ENCODE measurements around the gene RNF111. TPM values are rescaled to one million over a fixed set of nuclear protein-coding genes. Genes with fewer than 3 reads are reported as not detected.

RNF111 gene
- 21.4 and 27.4 TPM in 2 replicates for total RNA-seq

GRCh38 chr15:58987491-58988005, at the start of gene RNF111:
TSS of gene RNF111 (plus strand) at chr15:58987663. CDS start at chr15:59030823, 43,160 bp downstream.
- peak; percentile 97 for DNase-seq (ENCODE audit: insufficient read length, low spot score, missing footprints)
- Histone ChIP-seq H3K4me3 (ENCODE audit: insufficient read depth, low read length) (peak within 1 kb of the TSS; percentile 100), H2AFZ (ENCODE audit: low read length) (peak within 1 kb of the TSS; percentile 100), H3K27me3 (ENCODE audit: insufficient read depth, low read length) (peaks cover 5% of the 10 kb centered on the region), H4K20me1 (ENCODE audit: insufficient read depth, low read length) (peaks cover 30% of the 10 kb centered on the region), H3K79me2 (ENCODE audit: insufficient read depth, low read length) (peaks cover 51% of the 10 kb centered on the region), H3K36me3 (ENCODE audit: insufficient read depth, low read length) (peaks cover 18% of the 10 kb centered on the region), H3K9me3 (ENCODE audit: low read depth, low read length) (no peaks in the 10 kb centered on the region), H3K4me1 (ENCODE audit: insufficient read depth, low read length) (peaks cover 11% of the 10 kb centered on the region), H3K4me2 (ENCODE audit: insufficient read depth, low read length) (peak within 1 kb of the TSS; percentile 91), H3K27ac (ENCODE audit: low read depth, low read length) (peak within 1 kb of the TSS; percentile 75)
- TF ChIP-seq CTCF (IDR thresholded peaks at IDR 0.05; ENCODE audit: extremely low read depth, low read depth, low read length): no peak

GRCh38 chr15:58947179-58947578, 40.3 kb upstream of the RNF111 start:
- H3K4me1 ChIP-seq (ENCODE audit: insufficient read depth, low read length): peaks cover 11% of the 10 kb centered on the region
- TF ChIP-seq CTCF (IDR thresholded peaks at IDR 0.05; ENCODE audit: extremely low read depth, low read depth, low read length): no peak
- no peak overlapping the region for H2AFZ ChIP-seq (ENCODE audit: low read length)
- no peaks in the 10 kb centered on the region for H3K9me3 ChIP-seq (ENCODE audit: low read depth, low read length)
- DNase-seq (ENCODE audit: insufficient read length, low spot score, missing footprints): no peak
- no peak overlapping the region for H3K4me3 ChIP-seq (ENCODE audit: insufficient read depth, low read length)
- no peaks in the 10 kb centered on the region for H4K20me1 ChIP-seq (ENCODE audit: insufficient read depth, low read length)
- no peaks in the 10 kb centered on the region for H3K79me2 ChIP-seq (ENCODE audit: insufficient read depth, low read length)
- no peak overlapping the region for H3K27ac ChIP-seq (ENCODE audit: low read depth, low read length)
- no peaks in the 10 kb centered on the region for H3K27me3 ChIP-seq (ENCODE audit: insufficient read depth, low read length)
- H3K4me2 ChIP-seq (ENCODE audit: insufficient read depth, low read length): no peak overlapping the region
- no peaks in the 10 kb centered on the region for H3K36me3 ChIP-seq (ENCODE audit: insufficient read depth, low read length)

GRCh38 chr15:58951388-58952007, 36.0 kb upstream of the RNF111 start:
- Histone ChIP-seq H3K27me3 (ENCODE audit: insufficient read depth, low read length) (no peaks in the 10 kb centered on the region), H4K20me1 (ENCODE audit: insufficient read depth, low read length) (no peaks in the 10 kb centered on the region), H3K9me3 (ENCODE audit: low read depth, low read length) (no peaks in the 10 kb centered on the region), H2AFZ (ENCODE audit: low read length) (no peak overlapping the region), H3K27ac (ENCODE audit: low read depth, low read length) (no peak overlapping the region), H3K4me3 (ENCODE audit: insufficient read depth, low read length) (no peak overlapping the region), H3K36me3 (ENCODE audit: insufficient read depth, low read length) (no peaks in the 10 kb centered on the region), H3K79me2 (ENCODE audit: insufficient read depth, low read length) (no peaks in the 10 kb centered on the region), H3K4me2 (ENCODE audit: insufficient read depth, low read length) (peak overlapping the region; percentile 44), H3K4me1 (ENCODE audit: insufficient read depth, low read length) (peaks cover 20% of the 10 kb centered on the region)
- DNase-seq (ENCODE audit: insufficient read length, low spot score, missing footprints): no peak
- no peak for TF ChIP-seq CTCF (IDR thresholded peaks at IDR 0.05; ENCODE audit: extremely low read depth, low read depth, low read length)

GRCh38 chr15:58952751-58953150, 34.7 kb upstream of the RNF111 start:
- no peak for DNase-seq (ENCODE audit: insufficient read length, low spot score, missing footprints)
- TF ChIP-seq CTCF (IDR thresholded peaks at IDR 0.05; ENCODE audit: extremely low read depth, low read depth, low read length): no peak
- Histone ChIP-seq H3K4me3 (ENCODE audit: insufficient read depth, low read length) (no peak overlapping the region), H3K4me2 (ENCODE audit: insufficient read depth, low read length) (peak overlapping the region; percentile 44), H2AFZ (ENCODE audit: low read length) (no peak overlapping the region), H3K4me1 (ENCODE audit: insufficient read depth, low read length) (peaks cover 23% of the 10 kb centered on the region), H3K36me3 (ENCODE audit: insufficient read depth, low read length) (no peaks in the 10 kb centered on the region), H3K27ac (ENCODE audit: low read depth, low read length) (no peak overlapping the region), H3K27me3 (ENCODE audit: insufficient read depth, low read length) (no peaks in the 10 kb centered on the region), H3K79me2 (ENCODE audit: insufficient read depth, low read length) (no peaks in the 10 kb centered on the region), H3K9me3 (ENCODE audit: low read depth, low read length) (no peaks in the 10 kb centered on the region), H4K20me1 (ENCODE audit: insufficient read depth, low read length) (no peaks in the 10 kb centered on the region)

Measured in osteoblast (primary cell).